HT1080 (cell line): ENCODE data around the gene CEP128. TPM values are rescaled to one million over a fixed set of nuclear protein-coding genes. Genes with fewer than 3 reads are reported as not detected.
A peak's percentile ranks its signal among the peaks of the same experiment; 100 is the strongest.

Experiments
- DNase-seq: peaks from one replicate; pipeline ENCODE4 v3.0.0-alpha.2; 2015; ENCODE audit warnings: low read depth
- small RNA-seq: library from RNA; depleted of rRNA; stranded (forward); fragments of <200 nt; gene quantifications from one replicate; pipeline ENCODE3, GENCODE V24; 2014
- total RNA-seq: library from RNA; depleted of rRNA; stranded (reverse); fragments of >200 nt; shearing (Covaris generic); gene quantifications from 2 replicates; pipeline ENCODE4 v1.2.3, GENCODE V29; 2014; rRNA removed

CEP128 gene
- total RNA-seq, 1 experiment from 2014 or later = 5.0 TPM

GRCh38 chr14:80493620-80494019 is 447.9 kb downstream of the CEP128 start:
- DNase-seq = no peak

GRCh38 chr14:80491650-80492049 is 449.9 kb downstream of the CEP128 start:
- DNase-seq = no peak

- no peak for DNase-seq
These were observed 450.4 kb downstream of the CEP128 start for GRCh38 chr14:80491131-80491530.

DNA sequence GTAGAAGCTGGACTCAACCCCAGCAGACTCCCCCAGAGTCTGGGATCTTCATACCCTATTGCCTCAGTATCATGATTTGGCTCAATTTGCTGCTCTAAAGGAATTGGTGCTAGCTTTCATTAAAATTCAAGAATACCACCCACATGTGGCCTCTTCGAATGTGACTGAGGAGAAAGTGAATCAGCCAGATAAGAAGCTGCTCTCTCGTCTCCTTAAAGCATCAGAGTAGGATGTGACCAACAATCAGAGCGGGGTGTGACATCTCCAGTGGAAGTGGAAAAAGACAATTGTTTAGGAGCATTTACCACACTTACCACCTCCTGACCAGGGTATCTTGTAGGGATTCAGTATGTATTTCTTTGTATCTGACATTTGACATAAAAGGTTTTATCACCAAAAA is 452.0 kb downstream of the CEP128 start:
- no peak for DNase-seq

- no peak for DNase-seq
These were observed 455.8 kb downstream of the CEP128 start for GRCh38 chr14:80485764-80486163.

GRCh38 chr14:80483331-80483730 is 458.2 kb downstream of the CEP128 start:
- no peak for DNase-seq

- no peak for DNase-seq
These were observed 464.0 kb downstream of the CEP128 start for GRCh38 chr14:80477388-80478160.

GRCh38 chr14:80475074-80475473 is 466.5 kb downstream of the CEP128 start:
- peak; percentile 9 for DNase-seq

DNA sequence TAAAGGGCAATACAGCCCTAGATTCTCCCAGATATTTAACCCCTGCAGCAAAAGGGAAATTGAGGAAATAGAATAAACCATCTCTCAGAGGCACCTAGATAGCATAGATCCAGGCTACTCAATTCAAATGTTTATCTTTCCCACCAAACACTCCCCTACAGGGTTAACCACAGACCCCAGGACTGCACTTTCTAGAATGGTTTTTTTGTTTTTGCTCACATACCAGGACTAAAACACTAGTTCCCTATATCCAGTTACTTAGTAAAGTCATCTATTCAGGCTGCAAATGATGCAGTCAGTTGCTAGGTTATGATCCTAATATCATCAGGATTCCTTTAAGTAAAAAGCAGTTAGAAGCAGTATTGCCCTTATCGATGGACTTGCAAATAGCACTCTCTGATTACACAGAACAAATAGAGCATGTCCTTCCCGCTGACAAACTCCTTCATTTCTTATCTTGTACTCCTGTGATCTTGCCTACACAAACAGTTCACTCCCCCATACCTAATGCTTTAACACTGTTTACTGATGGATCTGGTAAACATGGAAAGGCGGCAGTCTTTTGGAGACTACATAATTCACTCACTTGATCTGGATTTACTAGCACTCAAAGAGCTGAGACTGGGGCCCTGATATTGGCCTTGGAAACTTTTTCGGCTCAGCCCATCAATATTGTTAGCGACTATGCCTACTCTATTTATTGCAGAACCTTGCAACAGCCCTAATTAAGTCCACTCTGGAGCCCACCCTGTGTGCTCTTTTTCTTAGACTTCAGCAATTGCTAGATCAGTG is 473.0 kb downstream of the CEP128 start:
- no peak for DNase-seq

DNA sequence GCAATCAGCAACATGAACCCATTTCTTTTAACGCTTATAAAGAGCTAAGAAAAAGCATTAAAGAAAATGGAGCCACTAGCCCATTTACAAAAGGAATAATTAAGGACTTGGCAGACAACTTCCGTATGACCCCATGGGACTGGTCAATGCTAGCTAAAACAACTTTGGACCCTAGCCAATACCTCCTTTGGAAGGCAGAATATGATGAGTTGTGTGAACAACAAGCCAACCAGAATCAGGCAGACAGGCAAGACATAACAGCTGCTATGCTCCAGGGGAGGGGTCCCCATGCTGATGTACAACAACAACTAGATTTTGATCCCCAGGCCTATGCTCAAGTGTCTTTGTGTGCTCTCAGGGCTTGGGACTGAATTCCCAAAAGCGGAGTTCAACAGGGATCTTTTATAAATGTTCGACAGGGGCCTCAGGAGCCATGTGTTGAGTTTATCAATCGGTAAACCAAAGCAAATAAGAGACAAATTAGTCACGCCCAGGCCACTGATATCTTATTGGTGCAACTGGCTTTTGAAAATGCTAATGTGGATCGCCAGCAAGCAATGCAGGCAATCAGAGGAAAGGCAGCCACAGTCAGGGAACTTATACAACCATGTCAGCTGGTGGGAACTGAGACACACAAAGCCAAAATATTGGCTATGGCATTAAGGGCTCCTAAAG is 475.9 kb downstream of the CEP128 start:
- DNase-seq = no peak

GRCh38 chr14:80464531-80465149 is 476.9 kb downstream of the CEP128 start:
- DNase-seq = no peak

- DNase-seq = peak; percentile 2
These were observed 485.3 kb downstream of the CEP128 start for GRCh38 chr14:80456209-80456608.

DNA sequence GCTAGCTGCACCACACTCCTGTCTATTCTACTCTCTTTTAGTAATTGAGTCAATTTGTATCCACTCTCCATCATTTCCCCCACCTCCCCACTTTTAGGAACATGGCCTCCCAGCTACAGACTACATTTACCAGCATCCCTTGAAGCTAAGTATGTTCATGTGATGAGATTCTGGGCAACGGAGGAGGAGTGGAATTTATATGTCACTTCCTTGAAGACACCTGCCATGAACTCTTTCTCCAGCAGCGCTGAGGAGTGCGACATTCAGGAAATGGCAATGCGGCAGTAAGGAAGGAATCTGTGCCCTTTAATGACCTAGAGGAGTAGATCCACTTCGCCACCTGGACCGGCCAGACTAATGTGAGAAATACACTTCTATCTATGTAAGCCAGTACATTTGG is 486.5 kb downstream of the CEP128 start:
- DNase-seq = no peak

DNA sequence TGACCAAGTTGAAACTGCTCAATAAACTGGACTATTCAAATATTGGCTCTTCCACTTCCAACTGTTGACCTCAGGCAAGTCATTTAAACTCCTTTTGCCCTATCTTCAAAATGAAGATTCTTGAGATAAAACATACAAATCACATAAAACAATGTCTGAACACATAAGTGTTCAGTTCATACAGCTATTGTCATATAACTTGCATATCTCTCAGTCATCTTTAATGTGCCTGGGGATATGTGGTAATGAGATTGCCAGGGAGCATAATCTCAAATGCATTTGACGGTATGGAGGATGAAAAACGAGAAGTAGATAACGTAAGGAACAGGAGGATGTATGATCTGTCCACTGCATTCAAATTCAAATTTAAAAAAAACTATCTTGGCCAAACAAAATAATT is 493.3 kb downstream of the CEP128 start:
- DNase-seq = no peak

GRCh38 chr14:80447392-80447791 is 494.1 kb downstream of the CEP128 start:
- DNase-seq = no peak

Small RNA genes lying within 50 kb of the gene (small RNA-seq; reads per million reads assigned to genes)
- gene AC022404.1 = not detected

Other genes starting within 250 kb of the CEP128 start
- not detected in 2 replicates for gene TSHR, start 13.9 kb upstream of the CEP128 start, total RNA-seq